Sigmoid colon (tissue), 4 donors: ENCODE measurements around the gene FMNL2.

Experiments used
- CTCF ChIP-seq, 4 experiments: fragments of 450-650 bp in 3 of 4; fragments of 200-600 bp in 1 of 4; IDR thresholded peaks; one replicate each; pipeline ENCODE4 v1.5.1; 2016 to 2019; ENCODE audit warnings: antibody characterized with exemption in 4 of 4, mild to moderate bottlenecking in 3 of 4, moderate library complexity in 2 of 4
- EP300 ChIP-seq, 4 donors: sonication (generic); formaldehyde crosslinking; IDR thresholded peaks; one replicate each; pipeline ENCODE4 v1.6.1; 2017; ENCODE audit warnings: antibody characterized with exemption in 4 of 4

- TF ChIP-seq CTCF (IDR thresholded peaks at IDR 0.05), result no peak
- TF ChIP-seq EP300 (IDR thresholded peaks at IDR 0.05), result no peak
Measured at GRCh38 chr2:152456262-152456661, 121.3 kb downstream of the FMNL2 start.
